GM20431 (cell line): ENCODE data around the gene EEA1.
"Not testable (repeated sequence)": the region's sequence is repeated elsewhere in the genome, so short reads cannot be mapped to it uniquely, and the experiment has no call there.

Experiments
- in situ Hi-C: fragments of 300-500 bp; cut with MseI, MboI; formaldehyde crosslinking; loops from one replicate; pipeline ENCODE4 v1.15.0; 2020; ENCODE audit warnings: low sequenced_read_pairs; ENCODE audit not compliant: unreplicated experiment

The EEA1 gene

GRCh38 chr12:92928962-92929915 is at the start of gene EEA1:
TSS of gene EEA1 (minus strand) at chr12:92929295. CDS start at chr12:92929066, 229 bp downstream.
- in situ Hi-C loops, result no loop called here

GRCh38 chr12:92978607-92979006 is 49.5 kb upstream of the EEA1 start:
- in situ Hi-C loops, result no loop called here

- in situ Hi-C loops, result no loop called here
Observed at GRCh38 chr12:92977326-92977725, 48.2 kb upstream of the EEA1 start.

DNA sequence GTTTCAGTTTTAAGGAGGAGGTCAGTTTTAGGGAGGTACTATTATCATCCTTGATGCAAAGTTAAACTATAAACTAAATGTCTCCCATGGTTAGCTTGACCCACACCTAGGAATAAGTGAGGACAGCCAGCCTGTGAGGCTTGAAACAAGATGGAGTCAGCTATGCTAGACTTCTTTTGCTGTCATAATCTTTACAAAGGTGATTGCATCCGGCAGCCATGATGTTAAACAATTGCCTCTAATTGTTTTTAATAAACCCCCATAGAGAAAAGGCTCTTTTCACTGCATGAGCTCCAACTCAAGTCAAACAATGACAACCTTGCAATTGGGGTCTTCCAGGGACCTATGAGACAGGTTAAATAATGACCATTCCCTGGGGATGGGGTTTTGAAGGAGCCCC is 45.7 kb upstream of the EEA1 start:
- in situ Hi-C loops, result no loop called here

GRCh38 chr12:92973614-92974013 is 44.5 kb upstream of the EEA1 start:
- in situ Hi-C loops, result no loop called here

GRCh38 chr12:92971859-92972524 is 42.9 kb upstream of the EEA1 start:
- in situ Hi-C loops, result no loop called here

- in situ Hi-C loops, result no loop called here
Observed at GRCh38 chr12:92968176-92968813, 39.2 kb upstream of the EEA1 start.

GRCh38 chr12:92964378-92964777 is 35.3 kb upstream of the EEA1 start:
- in situ Hi-C loops, result not testable (repeated sequence)

GRCh38 chr12:92961949-92962348 is 32.9 kb upstream of the EEA1 start:
- in situ Hi-C loops, result no loop called here

DNA sequence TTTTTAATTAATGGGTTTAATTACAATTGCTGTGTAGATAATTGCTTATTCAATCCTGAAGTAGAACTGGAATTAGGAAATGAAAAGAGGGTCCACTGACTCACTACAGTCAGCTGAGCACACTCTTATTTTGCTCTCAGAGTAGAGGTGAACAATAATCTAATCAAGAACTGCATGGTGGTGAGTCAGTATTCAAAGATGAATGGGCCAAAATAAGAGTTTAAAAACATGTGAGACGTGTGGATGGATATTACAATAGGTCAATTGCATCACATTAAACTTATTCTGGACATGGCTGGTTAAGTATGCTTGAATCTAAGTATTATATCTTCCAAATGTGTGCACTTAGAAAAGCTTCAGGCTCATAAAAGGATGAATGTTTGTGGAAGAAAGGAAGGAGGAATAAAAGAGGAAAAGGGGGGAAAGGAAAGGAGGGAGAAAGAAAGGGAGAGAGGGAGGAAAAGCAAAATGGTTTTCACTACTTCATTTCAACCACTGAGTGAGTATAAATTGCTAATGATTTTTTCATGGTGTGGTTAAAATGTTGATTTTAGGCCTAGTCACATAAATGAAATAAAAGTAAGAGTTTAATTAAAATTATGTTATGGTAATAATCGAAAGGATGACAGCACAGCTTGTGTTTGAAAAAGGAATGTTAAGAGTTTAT is 27.0 kb upstream of the EEA1 start:
- in situ Hi-C loops, result no loop called here

GRCh38 chr12:92953747-92954146 is 24.7 kb upstream of the EEA1 start:
- in situ Hi-C loops, result no loop called here

GRCh38 chr12:92952394-92952793 is 23.3 kb upstream of the EEA1 start:
- in situ Hi-C loops, result no loop called here

GRCh38 chr12:92951006-92951405 is 21.9 kb upstream of the EEA1 start:
- in situ Hi-C loops, result no loop called here

DNA sequence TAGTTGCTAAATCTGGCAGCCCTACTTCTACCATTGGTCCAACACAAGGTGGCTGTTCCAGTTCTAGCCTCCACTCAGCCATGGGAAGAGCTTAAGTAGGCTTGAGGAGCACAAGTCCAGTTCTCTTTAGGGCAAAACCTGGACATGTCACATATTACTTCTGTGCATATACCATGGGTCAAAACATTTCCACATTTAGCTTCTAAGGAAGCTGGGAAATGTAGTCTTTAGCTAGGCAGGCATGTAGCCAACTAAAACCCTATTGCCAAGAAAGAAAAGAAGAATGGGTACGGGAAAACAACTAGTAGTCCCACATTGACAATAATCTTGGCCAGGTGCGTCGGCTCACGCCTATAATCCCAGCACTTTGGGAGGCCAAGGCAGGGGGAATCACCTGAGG is 20.9 kb upstream of the EEA1 start:
- in situ Hi-C loops, result no loop called here

- in situ Hi-C loops, result no loop called here
Observed at GRCh38 chr12:92949466-92949865, 20.4 kb upstream of the EEA1 start.

DNA sequence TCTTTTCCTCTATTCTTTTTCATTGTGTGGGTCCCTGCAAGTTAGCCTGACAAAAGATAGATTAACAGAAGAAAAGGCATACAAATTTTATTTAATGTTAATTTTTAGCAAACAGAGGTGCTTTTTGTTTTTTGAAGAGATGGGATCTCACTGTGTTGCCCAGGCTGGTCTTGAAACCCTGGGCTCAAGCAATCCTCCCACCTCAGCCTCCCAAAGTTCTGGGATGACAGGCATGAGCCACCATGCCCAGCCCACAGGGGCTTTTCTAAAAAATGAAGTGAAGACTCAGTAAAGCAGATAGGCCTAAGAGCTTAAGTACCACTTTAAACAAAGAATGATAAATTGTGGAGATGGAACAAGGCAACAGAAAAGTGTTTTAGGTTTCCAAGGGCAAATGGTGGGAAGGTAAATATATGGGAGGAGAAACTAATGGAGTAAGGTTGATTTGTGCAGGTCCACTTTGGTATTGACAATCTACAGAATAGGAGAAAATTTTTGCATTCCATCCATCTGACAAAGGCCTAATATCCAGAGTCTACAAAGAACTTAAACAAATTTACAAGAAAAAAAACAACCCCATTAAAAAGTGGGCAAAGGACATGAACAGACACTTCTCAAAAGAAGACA is 18.6 kb upstream of the EEA1 start:
- in situ Hi-C loops, result no loop called here

DNA sequence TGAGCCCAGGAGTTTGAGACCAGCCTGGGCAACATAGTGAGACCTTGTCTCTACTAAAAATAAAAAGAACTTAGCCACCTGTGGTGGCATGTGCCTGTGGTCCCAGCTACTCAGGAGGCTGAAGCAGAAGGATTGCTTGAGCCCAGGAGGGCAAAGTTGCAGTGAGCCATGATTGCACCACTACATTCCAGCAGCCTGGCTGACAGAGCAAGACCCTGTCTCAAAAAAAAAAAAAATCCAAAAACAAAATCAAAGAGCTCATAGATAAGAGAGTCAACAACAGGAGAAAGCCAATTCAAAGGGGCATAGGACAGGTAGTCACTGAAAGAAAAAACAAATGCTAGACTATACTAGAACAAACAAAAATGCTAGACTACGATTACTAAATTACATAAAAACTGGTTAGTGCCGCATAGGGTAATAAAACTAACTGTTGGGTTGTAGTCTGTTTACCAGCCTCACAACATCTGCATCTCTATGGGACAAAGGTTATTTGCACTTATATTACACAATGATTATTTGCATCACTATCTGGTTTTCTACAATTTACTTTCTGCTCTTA is 16.6 kb upstream of the EEA1 start:
- in situ Hi-C loops, result no loop called here

GRCh38 chr12:92943482-92944250 is 14.6 kb upstream of the EEA1 start:
- in situ Hi-C loops, result no loop called here

DNA sequence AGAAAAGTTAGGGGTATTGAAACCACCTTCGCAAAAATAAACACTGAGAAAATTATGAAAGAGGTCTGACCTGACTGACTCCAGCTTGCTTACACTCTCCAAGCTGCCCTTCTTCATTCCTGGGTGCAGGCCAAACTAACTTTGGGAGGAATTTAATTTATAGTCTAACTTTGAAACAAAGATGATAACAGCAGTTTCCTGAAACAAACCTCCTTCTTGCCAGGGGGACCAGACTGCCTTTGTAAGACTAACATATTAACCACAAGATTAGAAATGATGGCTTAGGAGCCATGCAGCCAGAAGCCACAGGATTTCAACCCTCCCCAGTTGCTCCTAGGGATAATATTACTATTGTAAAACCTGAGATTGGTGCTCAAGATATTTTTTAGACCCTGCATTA is 13.8 kb upstream of the EEA1 start:
- in situ Hi-C loops, result no loop called here
